Smooth muscle cell (in vitro differentiated cells): ENCODE measurements around the gene MYO1D. TPM values are rescaled to one million over a fixed set of nuclear protein-coding genes. Genes with fewer than 3 reads are reported as not detected.

Source experiments
- DNase-seq: peaks from one replicate; lab custom pipeline; 2025; ENCODE audit not compliant: unreplicated experiment; lab: John Stamatoyannopoulos, UW
- H2AFZ ChIP-seq: fragments of 200-600 bp; sonication (generic); 2 replicates; pipeline ENCODE4 v1.6.0; 2016; ENCODE audit warnings: antibody characterized with exemption, low read depth, mild to moderate bottlenecking
- H3F3A ChIP-seq: fragments of 200-600 bp; sonication (generic); 2 replicates; pipeline ENCODE4 v1.6.0; 2017; ENCODE audit warnings: antibody characterized with exemption, low read depth
- H3K27ac ChIP-seq: fragments of 200-600 bp; sonication (generic); 2 replicates; pipeline ENCODE4 v1.5.1; 2016; ENCODE audit warnings: low read depth, mild to moderate bottlenecking
- H3K27me3 ChIP-seq: fragments of 200-600 bp; sonication (generic); 2 replicates; pipeline ENCODE4 v1.6.1; 2016; ENCODE audit warnings: low read depth, mild to moderate bottlenecking
- H3K36me3 ChIP-seq: fragments of 200-600 bp; sonication (generic); 2 replicates; pipeline ENCODE4 v1.5.1; 2016; ENCODE audit warnings: low read depth
- H3K4me1 ChIP-seq: fragments of 200-600 bp; sonication (generic); 2 replicates; pipeline ENCODE4 v1.5.1; 2016; ENCODE audit warnings: low read depth
- H3K4me2 ChIP-seq: fragments of 200-600 bp; sonication (generic); 2 replicates; pipeline ENCODE4 v1.6.0; 2016; ENCODE audit warnings: mild to moderate bottlenecking
- H3K4me3 ChIP-seq: fragments of 200-600 bp; sonication (generic); 2 replicates; pipeline ENCODE4 v1.5.1; 2016; ENCODE audit warnings: mild to moderate bottlenecking
- H3K79me2 ChIP-seq: fragments of 200-600 bp; sonication (generic); 2 replicates; pipeline ENCODE4 v1.6.0; 2016; ENCODE audit warnings: low read depth, mild to moderate bottlenecking
- H3K9ac ChIP-seq: fragments of 200-600 bp; sonication (generic); 2 replicates; pipeline ENCODE4 v1.6.0; 2016; ENCODE audit warnings: low read depth
- H3K9me3 ChIP-seq: fragments of 200-600 bp; sonication (generic); replicated peaks from 2 replicates; pipeline ENCODE4 v1.5.1; 2016; ENCODE audit warnings: low read depth
- H4K20me1 ChIP-seq: fragments of 200-600 bp; sonication (generic); 2 replicates; pipeline ENCODE4 v1.6.0; 2016; ENCODE audit warnings: low read depth
- WGBS: methylation state at CpG from one replicate; pipeline ENCODE4 v1.1.7; 2016; ENCODE audit warnings: low lambda C conversion rate; 5-methylcytosine and 5-hydroxymethylcytosine counted together
- polyA plus RNA-seq: library from polyadenylated mRNA; unstranded; fragments of >200 nt; fragmentation: Nextera tagmentation; extraction: Ambion mirVana; gene quantifications from 2 replicates; pipeline ENCODE4 v1.2.1, GENCODE V29; 2016
- total RNA-seq: library from RNA; depleted of rRNA; stranded (reverse); fragments of >200 nt; gene quantifications from 2 replicates; pipeline ENCODE4 v1.2.3, GENCODE V29; 2014
- TF ChIP-seq, protein P1 (sequence below): fragments of 200-600 bp; sonication (generic); IDR thresholded peaks from 2 replicates; pipeline ENCODE4 v1.5.1; 2017; ENCODE audit warnings: borderline replicate concordance, mild to moderate bottlenecking, antibody characterized with exemption; ENCODE audit not compliant: insufficient read depth, poor library complexity, severe bottlenecking

MYO1D gene
- total and polyA plus RNA-seq, 2 experiments from 2014 or later: 13.9 to 35.7 TPM

DNA sequence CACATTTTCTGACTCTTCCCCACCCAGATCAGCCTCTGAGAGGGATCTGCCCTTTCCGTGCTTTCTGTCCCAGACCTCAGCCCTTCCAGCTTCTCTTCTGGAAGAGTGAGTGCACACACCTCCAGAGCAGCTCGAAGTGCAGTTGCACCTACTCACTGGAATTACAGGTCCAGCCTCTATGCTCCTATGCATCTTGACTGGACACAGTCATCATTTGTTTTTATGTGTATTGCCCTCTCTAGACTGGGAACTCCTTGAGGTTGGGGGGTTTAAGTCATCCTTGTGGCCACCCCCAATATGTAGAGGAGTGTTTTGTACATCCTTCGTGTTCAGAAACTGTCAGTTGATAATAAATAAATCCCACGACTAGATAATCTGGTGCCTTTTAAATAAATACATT is 308.2 kb downstream of the MYO1D start:
- Histone ChIP-seq H3K4me1 (no peaks in the 10 kb centered on the region), H3K36me3 (no peaks in the 10 kb centered on the region), H3K27me3 (no peaks in the 10 kb centered on the region), H3K79me2 (no peaks in the 10 kb centered on the region), H3K27ac (peak overlapping the region; percentile 69), H3K4me3 (no peak overlapping the region), H4K20me1 (no peaks in the 10 kb centered on the region), H3K9me3 (no peaks in the 10 kb centered on the region), H3K4me2 (no peak overlapping the region), H2AFZ (no peak overlapping the region), H3F3A (no peaks in the 10 kb centered on the region), H3K9ac (no peak overlapping the region)
- 68% methylated on average over 4 of the region's 4 CpGs for WGBS
- TF ChIP-seq, protein P1, sequence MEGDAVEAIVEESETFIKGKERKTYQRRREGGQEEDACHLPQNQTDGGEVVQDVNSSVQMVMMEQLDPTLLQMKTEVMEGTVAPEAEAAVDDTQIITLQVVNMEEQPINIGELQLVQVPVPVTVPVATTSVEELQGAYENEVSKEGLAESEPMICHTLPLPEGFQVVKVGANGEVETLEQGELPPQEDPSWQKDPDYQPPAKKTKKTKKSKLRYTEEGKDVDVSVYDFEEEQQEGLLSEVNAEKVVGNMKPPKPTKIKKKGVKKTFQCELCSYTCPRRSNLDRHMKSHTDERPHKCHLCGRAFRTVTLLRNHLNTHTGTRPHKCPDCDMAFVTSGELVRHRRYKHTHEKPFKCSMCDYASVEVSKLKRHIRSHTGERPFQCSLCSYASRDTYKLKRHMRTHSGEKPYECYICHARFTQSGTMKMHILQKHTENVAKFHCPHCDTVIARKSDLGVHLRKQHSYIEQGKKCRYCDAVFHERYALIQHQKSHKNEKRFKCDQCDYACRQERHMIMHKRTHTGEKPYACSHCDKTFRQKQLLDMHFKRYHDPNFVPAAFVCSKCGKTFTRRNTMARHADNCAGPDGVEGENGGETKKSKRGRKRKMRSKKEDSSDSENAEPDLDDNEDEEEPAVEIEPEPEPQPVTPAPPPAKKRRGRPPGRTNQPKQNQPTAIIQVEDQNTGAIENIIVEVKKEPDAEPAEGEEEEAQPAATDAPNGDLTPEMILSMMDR: no peak
- no peak for DNase-seq

DNA sequence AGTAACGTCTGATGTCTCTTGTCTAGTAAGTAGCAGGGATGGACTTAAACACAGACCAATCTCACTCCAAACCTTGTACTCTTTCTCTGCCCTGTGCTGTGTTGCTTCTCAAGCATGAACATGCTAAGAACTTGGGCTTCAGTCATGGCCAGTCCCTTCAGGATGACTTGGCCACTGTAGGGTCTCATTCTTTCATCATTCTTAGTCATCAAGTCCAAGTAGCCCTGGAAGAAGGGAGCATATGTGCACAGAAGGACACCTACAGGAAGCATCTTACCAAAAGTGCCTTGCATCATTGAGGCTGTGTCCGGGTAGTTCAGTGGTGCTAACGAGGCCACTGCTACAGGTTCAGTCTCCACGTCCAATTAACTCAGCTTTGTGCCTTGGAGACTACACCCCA is 309.4 kb downstream of the MYO1D start:
- no peaks in the 10 kb centered on the region for H3K9me3 ChIP-seq
- TF ChIP-seq, protein P1: no peak

DNA sequence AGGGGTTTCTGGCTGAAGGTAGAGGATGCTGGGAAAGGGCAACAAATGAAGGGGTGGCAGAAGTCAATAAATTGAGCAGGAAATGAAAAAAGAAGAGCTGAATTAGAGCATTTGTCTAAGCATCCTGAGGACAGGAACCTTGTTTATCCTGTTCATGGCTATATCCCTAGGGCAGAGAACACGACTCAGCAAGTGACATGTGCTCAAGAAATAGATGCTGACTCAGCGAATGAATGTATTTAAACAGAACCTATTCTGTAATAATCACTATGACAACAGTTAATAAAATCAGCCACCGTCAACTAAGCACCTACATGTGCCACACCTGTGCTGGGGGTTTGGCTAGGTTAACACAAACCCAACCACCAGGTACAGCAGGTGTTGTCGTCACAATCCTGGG is 309.8 kb downstream of the MYO1D start:
- no peak for DNase-seq
- H3K9ac ChIP-seq: no peak overlapping the region
- H3K4me1 ChIP-seq: no peaks in the 10 kb centered on the region
- H2AFZ ChIP-seq: no peak overlapping the region
- TF ChIP-seq, protein P1: no peak
- H3K4me3 ChIP-seq: no peak overlapping the region
- no peaks in the 10 kb centered on the region for H3K27me3 ChIP-seq
- H3K79me2 ChIP-seq: no peaks in the 10 kb centered on the region
- H3K4me2 ChIP-seq: no peak overlapping the region
- H3K9me3 ChIP-seq: no peaks in the 10 kb centered on the region
- no peaks in the 10 kb centered on the region for H4K20me1 ChIP-seq
- WGBS: 87% methylated on average over 4 of the region's 4 CpGs
- H3K27ac ChIP-seq: no peak overlapping the region
- no peaks in the 10 kb centered on the region for H3F3A ChIP-seq
- H3K36me3 ChIP-seq: no peaks in the 10 kb centered on the region

More for the DNA sequence above, 309.4 kb downstream of the MYO1D start:
- Histone ChIP-seq H3K27ac (no peak overlapping the region), H3K27me3 (no peaks in the 10 kb centered on the region), H3F3A (no peaks in the 10 kb centered on the region), H3K36me3 (no peaks in the 10 kb centered on the region), H3K4me2 (no peak overlapping the region), H3K4me3 (no peak overlapping the region), H3K79me2 (no peaks in the 10 kb centered on the region), H3K9ac (no peak overlapping the region), H2AFZ (no peak overlapping the region), H4K20me1 (no peaks in the 10 kb centered on the region), H3K4me1 (no peaks in the 10 kb centered on the region)
- 96% methylated on average over 4 of the region's 4 CpGs for WGBS
- no peak for DNase-seq

DNA sequence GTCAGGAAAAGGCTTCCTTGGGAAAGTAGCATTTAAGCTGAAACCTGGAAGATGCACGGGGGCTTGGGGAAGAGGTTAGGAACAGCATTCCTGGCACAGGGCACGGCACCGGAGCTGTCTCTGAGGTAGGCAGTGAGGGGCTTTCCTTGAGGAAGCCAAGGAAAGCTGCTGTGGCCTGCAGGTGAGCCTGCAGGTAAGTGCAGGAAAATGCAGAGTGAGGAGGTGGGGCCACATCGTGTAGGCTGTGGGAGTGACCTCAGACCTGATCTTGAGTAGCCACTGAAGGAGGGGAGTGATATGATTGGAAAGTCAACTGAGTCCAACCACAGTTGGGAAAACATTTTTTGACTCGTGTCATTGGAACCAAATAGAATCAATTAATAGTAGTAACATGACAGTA is 310.6 kb downstream of the MYO1D start:
- no peaks in the 10 kb centered on the region for H3K36me3 ChIP-seq
- H2AFZ ChIP-seq: no peak overlapping the region
- 87% methylated on average over 5 of the region's 5 CpGs for WGBS
- no peak overlapping the region for H3K27ac ChIP-seq
- no peaks in the 10 kb centered on the region for H3K4me1 ChIP-seq
- H3K4me3 ChIP-seq: no peak overlapping the region
- H3K9me3 ChIP-seq: no peaks in the 10 kb centered on the region
- no peak for DNase-seq
- no peaks in the 10 kb centered on the region for H4K20me1 ChIP-seq
- no peaks in the 10 kb centered on the region for H3F3A ChIP-seq
- no peaks in the 10 kb centered on the region for H3K79me2 ChIP-seq
- H3K4me2 ChIP-seq: no peak overlapping the region
- no peak overlapping the region for H3K9ac ChIP-seq
- TF ChIP-seq, protein P1: no peak
- H3K27me3 ChIP-seq: no peaks in the 10 kb centered on the region
